C4-2B (cell line): Measurements from ENCODE around the gene RPTOR.

Experiments used
- CTCF ChIP-seq: fragments of 450-650 bp; conservative IDR thresholded peaks from 2 replicates; pipeline ENCODE4 v1.5.1; 2017; ENCODE audit warnings: mild to moderate bottlenecking
- ZFX ChIP-seq: fragments of 450-650 bp; IDR thresholded peaks from 2 replicates; pipeline ENCODE4 v1.6.1; 2017

GRCh38 chr17:80704381-80704819 is 159.8 kb downstream of the RPTOR start:
- TF ChIP-seq CTCF (no peak), ZFX (no peak)
